A172 (cell line): ENCODE measurements around the gene KIF7. TPM values are rescaled to one million over a fixed set of nuclear protein-coding genes. Genes with fewer than 3 reads are reported as not detected.
"Not testable (repeated sequence)": the region's sequence is repeated elsewhere in the genome, so short reads cannot be mapped to it uniquely, and the experiment has no call there.

Experiments used
- DNase-seq: peaks from one replicate; pipeline ENCODE4 v3.0.0-alpha.2; 2015; ENCODE audit warnings: low spot score
- total RNA-seq: library from RNA; depleted of rRNA; stranded (reverse); fragments of >200 nt; shearing (Covaris generic); gene quantifications from 2 replicates; pipeline ENCODE4 v1.2.3, GENCODE V29; 2014; rRNA removed

Gene KIF7
- total RNA-seq, 1 experiment from 2014 or later = 0.88 TPM

GRCh38 chr15:89623165-89623564 is 32.1 kb downstream of the KIF7 start:
- DNase-seq = no peak

DNA sequence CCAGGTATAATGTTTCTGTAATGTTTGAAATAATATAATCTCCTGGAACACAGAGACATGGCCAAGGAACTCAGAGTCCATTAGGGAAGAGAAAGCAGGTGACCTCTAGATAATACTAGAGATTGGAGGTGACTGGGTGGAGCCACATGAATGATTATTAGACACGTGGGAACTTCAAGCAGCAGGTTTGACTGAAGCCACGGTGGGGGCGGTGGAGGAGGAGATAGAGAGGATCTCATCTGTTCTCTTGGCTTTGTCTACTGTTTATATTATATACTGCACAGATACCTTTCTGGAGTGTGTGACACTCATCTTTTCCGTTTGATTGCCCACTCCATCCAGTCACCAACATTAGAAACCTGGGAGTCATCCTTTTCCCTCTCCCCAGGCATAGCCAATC is 33.7 kb downstream of the KIF7 start:
- DNase-seq = no peak

DNA sequence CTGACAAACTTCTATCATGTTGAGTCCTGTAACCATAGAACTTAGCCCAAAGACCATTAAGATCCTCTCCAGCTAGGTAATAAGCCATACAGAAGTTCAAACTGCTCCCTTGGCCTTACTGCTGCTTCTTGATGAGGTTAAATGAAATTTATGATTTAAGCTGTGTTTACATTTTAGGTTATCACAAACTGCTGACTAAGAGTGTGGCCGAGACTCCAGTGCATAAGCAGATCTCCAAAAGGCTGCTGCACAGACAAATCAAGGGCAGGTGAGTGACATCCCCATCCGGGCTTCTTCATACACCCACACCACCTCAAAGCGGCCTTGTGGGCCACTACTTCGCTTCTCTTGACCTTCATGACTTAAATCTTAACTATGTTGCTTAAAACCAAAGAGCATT is 39.0 kb downstream of the KIF7 start:
- DNase-seq = no peak

DNA sequence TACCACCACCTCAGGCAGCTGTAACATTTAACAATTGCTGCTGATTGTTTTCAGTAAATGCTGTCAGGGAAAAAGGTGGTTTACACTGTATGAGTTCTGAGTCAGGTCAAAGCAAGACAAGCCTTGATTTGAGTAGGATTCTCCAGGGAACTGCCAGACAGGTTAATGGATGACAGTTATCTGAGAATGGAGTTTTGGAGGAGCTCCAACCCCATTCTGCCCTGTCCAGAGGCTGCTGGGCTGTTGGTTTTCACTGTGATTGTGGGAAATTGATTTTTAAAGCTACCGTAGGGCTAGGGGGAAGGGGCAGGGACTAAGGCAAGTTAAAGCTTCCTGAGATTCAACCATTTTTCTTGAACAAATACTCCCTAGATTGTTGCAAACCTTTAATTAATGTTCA is 40.1 kb downstream of the KIF7 start:
- DNase-seq = no peak

DNA sequence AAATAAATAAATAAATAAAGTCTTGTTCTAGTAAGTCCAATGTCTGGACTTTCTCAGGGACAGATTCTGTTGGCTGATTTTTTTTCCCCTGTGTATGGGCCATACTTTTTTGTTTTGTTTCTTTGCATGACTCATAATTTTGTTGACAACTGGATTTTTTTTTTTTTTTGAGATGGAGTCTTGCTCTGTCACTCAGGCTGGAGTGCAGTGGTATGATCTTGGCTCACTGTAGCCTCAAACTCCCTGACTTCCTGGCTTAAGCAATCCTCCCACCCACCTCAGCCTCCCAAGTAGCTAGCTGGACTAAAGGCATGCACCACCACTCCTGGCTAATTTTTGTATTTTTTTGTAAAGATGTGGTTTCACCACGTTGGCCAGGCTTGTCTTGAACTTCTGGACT is 41.1 kb downstream of the KIF7 start:
- DNase-seq = no peak

DNA sequence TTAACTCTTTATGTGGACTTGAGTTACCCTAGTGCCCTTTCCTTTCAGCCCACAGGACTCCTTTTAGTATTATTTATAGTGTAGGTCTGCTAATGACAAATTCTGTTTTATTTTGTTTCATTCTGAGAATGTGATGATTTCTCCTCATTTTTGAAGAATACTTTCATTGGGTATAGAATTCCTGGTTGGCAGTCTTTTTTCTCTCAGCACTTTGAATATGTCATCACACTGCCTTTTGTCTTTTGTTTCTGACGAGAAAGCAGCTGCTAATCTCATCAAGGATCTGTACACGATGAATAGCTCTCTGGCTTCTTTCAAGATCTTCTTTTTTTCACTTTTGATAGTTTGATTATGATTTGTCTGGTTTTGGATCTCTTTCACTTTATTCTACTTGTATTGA is 42.2 kb downstream of the KIF7 start:
- no peak for DNase-seq

DNA sequence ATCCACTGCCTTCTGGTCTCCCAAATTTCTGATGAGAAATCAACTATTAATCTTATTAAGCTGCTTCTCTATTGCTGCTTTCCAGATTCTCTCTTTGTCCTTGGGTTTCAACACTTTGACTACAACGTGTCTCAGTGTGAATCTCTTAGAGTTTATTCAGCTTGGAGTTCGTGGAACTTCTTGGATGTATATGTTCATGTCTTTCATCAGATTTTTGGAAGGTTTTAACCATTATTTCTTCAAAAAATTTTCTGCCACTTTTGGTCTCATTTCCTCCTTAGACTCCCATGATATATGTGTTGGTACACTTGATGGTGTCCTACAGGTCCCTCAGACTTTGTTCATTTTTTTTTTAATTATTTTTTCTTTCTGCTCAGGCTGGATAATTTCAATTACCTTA is 44.0 kb downstream of the KIF7 start:
- no peak for DNase-seq

DNA sequence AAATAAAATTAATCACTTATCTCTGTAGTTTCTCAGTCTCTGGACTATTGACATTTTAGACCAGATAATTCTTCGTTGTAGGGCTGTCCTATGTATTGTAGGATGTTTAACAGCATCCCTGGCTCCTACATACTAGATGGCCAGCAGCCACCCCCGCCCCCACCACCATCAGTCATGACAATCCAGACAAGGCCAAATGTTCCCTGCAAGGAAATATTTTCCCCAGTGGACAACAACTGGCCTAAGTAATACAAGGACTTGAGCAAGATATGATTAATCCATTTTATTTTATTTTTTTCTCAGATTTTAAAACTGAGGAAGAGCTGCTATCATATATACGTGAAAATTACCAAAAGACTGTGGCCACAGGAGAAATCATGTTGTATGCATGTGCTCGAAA is 56.2 kb downstream of the KIF7 start:
- DNase-seq = no peak

- no peak for DNase-seq
Measured at GRCh38 chr15:89593018-89593417, 62.2 kb downstream of the KIF7 start.

DNA sequence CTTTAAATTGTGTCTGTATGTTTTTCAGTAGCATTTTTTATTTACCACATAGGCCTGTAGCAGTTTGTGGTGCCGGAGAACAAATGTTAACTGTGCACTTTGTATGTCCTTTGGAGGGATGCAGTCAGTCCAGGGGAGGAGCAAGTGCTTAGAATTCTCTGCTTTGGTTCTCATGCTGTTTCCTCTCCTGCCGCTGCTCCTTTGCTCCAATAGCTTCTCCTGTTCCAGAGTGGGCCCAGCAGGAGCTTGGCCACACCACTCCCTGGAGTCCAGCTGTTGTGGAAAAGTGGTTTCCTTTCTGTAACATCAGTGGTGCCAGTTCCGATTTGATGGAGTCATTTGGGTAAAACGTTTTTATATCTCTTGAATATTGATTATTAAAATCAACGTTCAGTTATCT is 63.4 kb downstream of the KIF7 start:
- DNase-seq = no peak

DNA sequence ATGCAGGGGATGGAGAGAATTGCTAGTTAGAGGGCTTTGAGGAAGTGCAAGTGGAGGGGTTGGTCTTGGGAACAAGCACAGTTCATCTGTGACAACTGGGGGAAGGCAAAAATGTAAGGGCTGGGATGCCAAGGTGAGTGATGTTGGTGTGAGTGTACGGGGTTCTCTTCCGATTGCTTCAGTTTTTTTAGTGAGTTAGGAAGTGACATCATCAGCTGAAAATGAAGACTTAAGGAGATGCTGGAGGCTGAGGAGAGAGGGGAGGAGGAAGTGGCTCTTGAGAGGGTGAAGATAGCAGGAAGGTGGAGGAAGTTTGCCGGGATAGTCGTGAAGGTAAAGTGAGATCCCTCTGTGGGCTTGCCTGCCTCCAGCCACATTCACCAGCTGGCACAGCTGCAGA is 67.3 kb downstream of the KIF7 start:
- DNase-seq = peak; percentile 59

GRCh38 chr15:89586651-89587050 is 68.6 kb downstream of the KIF7 start:
- DNase-seq = no peak

DNA sequence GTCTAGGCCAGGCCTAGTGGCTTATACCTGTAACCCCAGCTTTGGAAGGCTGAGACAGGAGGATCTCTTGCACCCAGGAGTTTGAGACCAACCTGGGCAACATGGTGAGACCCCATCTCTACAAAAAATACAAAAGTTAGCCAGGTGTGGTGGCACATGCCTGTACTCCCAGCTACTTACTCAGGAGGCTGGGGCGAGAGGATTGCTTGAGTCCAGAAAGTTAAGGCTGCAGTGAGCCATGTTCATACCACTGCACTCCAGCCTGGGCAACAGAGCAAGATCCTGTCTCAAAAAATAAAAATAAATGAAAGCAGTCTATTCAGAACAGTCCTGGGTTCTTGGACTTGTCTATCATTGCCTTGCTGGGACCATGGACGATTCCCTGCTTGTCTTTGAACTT is 74.5 kb downstream of the KIF7 start:
- not testable (repeated sequence) for DNase-seq

DNA sequence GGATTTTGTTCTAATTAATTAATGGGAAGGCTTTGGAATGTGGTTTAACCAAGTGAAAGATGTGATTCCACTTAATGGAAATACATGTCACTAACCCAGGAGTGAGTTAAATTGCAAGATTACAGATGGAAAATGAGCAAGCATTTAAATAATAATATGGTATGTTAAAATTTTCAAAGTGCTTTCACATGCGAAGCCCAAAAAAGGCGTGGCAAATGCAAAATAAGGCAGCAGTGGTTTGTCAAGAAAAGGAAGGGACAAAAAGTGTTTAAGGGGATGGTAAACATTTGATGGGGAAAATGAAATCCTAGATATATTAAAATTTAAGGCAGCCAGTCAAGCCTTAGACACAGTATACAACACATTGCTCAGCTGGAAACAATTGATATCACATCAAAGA is 77.1 kb downstream of the KIF7 start:
- no peak for DNase-seq

Other genes with a start within 250 kb of the KIF7 start
- not detected in 2 replicates for gene RHCG, start 158.9 kb downstream of the KIF7 start, total RNA-seq
- gene TICRR, start 80.0 kb downstream of the KIF7 start, total RNA-seq = 6.4 and 7.0 TPM in 2 replicates
- gene PLIN1, start 23.9 kb upstream of the KIF7 start, total RNA-seq = not detected in 2 replicates
- gene PEX11A, start 35.3 kb upstream of the KIF7 start, total RNA-seq = 6.3 and 7.2 TPM in 2 replicates
- gene WDR93, start 35.3 kb upstream of the KIF7 start, total RNA-seq = 0.17 TPM in 1 of 2 replicates, not detected in the other
- gene MESP1, start 95.8 kb upstream of the KIF7 start, total RNA-seq = 0.89 and 1.5 TPM in 2 replicates
- not detected in 2 replicates for gene MESP2, start 120.9 kb upstream of the KIF7 start, total RNA-seq
- 1.7 and 3.6 TPM in 2 replicates for gene ANPEP, start 159.4 kb upstream of the KIF7 start, total RNA-seq
- 67.8 and 81.9 TPM in 2 replicates for gene AP3S2, start 238.5 kb upstream of the KIF7 start, total RNA-seq